K562 (cell line): ENCODE measurements around the gene GPRIN2. TPM values are rescaled to one million over a fixed set of nuclear protein-coding genes. Genes with fewer than 3 reads are reported as not detected.

Experiments used
- E2F5 ChIP-seq: sonication (generic); formaldehyde crosslinking; IDR thresholded peaks from 2 replicates; pipeline ENCODE4 v1.8.0; 2022; ENCODE audit warnings: mild to moderate bottlenecking, missing genetic modification reagents
- EHMT2 ChIP-seq: fragments of 450-650 bp; IDR thresholded peaks from 2 replicates; pipeline ENCODE4 v1.6.1; 2018; ENCODE audit warnings: antibody characterized with exemption
- ETV1 ChIP-seq: fragments of 450-650 bp; conservative IDR thresholded peaks from 2 replicates; pipeline ENCODE4 v1.6.1; 2016; ENCODE audit warnings: missing genetic modification characterization, control low read depth, low read depth, missing compliant biosample characterization
- HCFC1 ChIP-seq: IDR thresholded peaks from 2 replicates; pipeline ENCODE4 v1.6.1; 2012; ENCODE audit warnings: low read depth, low read length, improper control_type of control experiment
- HDAC8 ChIP-seq: fragments of 450-650 bp; IDR thresholded peaks from 2 replicates; pipeline ENCODE4 v1.6.1; 2016; ENCODE audit warnings: mild to moderate bottlenecking, missing genetic modification characterization, moderate library complexity, missing compliant biosample characterization
- HMG20B ChIP-seq: fragments of 250-450 bp; sonication (Bioruptor Pico); IDR thresholded peaks from 2 replicates; pipeline ENCODE4 v1.5.0; 2021; ENCODE audit warnings: mild to moderate bottlenecking
- IRF2 ChIP-seq: sonication (generic); formaldehyde crosslinking; IDR thresholded peaks from 2 replicates; pipeline ENCODE4 v1.8.1; 2022; ENCODE audit warnings: mild to moderate bottlenecking, missing genetic modification reagents
- KLF13 ChIP-seq: fragments of 450-650 bp; IDR thresholded peaks from 2 replicates; pipeline ENCODE4 v1.6.1; 2016; ENCODE audit warnings: missing genetic modification characterization, low read depth, mild to moderate bottlenecking, missing compliant biosample characterization, moderate library complexity, borderline replicate concordance
- MCM7 ChIP-seq, 2 experiments: fragments of 450-650 bp; IDR thresholded peaks; 2 replicates each; pipeline ENCODE4 v1.6.1; 2016 to 2018
- NCOA4 ChIP-seq: fragments of 450-650 bp; IDR thresholded peaks from 2 replicates; pipeline ENCODE4 v1.6.1; 2018; ENCODE audit warnings: mild to moderate bottlenecking; ENCODE audit not compliant: partially characterized antibody
- NFE2L1 ChIP-seq: fragments of 450-650 bp; IDR thresholded peaks from 2 replicates; pipeline ENCODE4 v1.6.1; 2016; ENCODE audit warnings: missing genetic modification characterization, low read depth, mild to moderate bottlenecking, missing compliant biosample characterization, moderate library complexity, borderline replicate concordance
- NFIC ChIP-seq: fragments of 450-650 bp; IDR thresholded peaks from 2 replicates; pipeline ENCODE4 v1.6.1; 2017; ENCODE audit warnings: mild to moderate bottlenecking, inconsistent platforms
- REST ChIP-seq, 2 experiments: fragments of 450-650 bp; formaldehyde crosslinking in 1 of 2; IDR thresholded peaks; 2 replicates each; pipeline versions ENCODE4 v1.4.0 to v1.6.1; 2014 to 2020; ENCODE audit warnings: mild to moderate bottlenecking in 2 of 2, borderline replicate concordance in 1 of 2, low read depth in 1 of 2
- RFX1 ChIP-seq: fragments of 450-650 bp; IDR thresholded peaks from 2 replicates; pipeline ENCODE4 v1.6.1; 2016; ENCODE audit warnings: mild to moderate bottlenecking, moderate library complexity
- SMC3 ChIP-seq: conservative IDR thresholded peaks from 2 replicates; pipeline ENCODE4 v1.6.1; 2011; ENCODE audit warnings: low read depth, low read length, improper control_type of control experiment; ENCODE audit not compliant: insufficient read depth
- TSC22D4 ChIP-seq: fragments of 450-650 bp; IDR thresholded peaks from 2 replicates; pipeline ENCODE4 v1.6.1; 2016; ENCODE audit warnings: missing genetic modification characterization, missing biosample characterization, control low read depth
- ZC3H4 ChIP-seq: sonication (generic); formaldehyde crosslinking; IDR thresholded peaks from 2 replicates; pipeline ENCODE4 v1.9.0; 2021; ENCODE audit warnings: missing genetic modification reagents, borderline replicate concordance
- ZNF3 ChIP-seq: fragments of 250-450 bp; sonication (Bioruptor Pico); IDR thresholded peaks from 2 replicates; pipeline ENCODE4 v1.5.0; 2021; ENCODE audit warnings: mild to moderate bottlenecking, moderate library complexity
- ZNF316 ChIP-seq: fragments of 450-650 bp; IDR thresholded peaks from 2 replicates; pipeline ENCODE4 v1.6.1; 2016
- ZNF445 ChIP-seq: fragments of 250-450 bp; sonication (Bioruptor Pico); IDR thresholded peaks from 2 replicates; pipeline ENCODE4 v1.4.0; 2020; ENCODE audit warnings: low read depth, mild to moderate bottlenecking, moderate library complexity
- ZNF695 ChIP-seq: fragments of 450-650 bp; formaldehyde crosslinking; IDR thresholded peaks from 2 replicates; pipeline ENCODE4 v1.4.0; 2020; ENCODE audit warnings: mild to moderate bottlenecking, moderate library complexity
- polyA plus RNA-seq, 8 experiments: library from polyadenylated mRNA; depleted of rRNA in 4 of 8; stranded (reverse) in 5 of 8; unstranded in 3 of 8; fragments of >200 nt; fragmentation: Nextera tagmentation in 2 of 8; fragmentation: Illumina TruSeq in 1 of 8; extraction: Ambion mirVana in 2 of 8; extraction: Trizol in 1 of 8; gene quantifications; 2 replicates each; pipeline versions ENCODE4 v1.2.1 to v1.2.3, GENCODE V29; 2011 to 2014; ENCODE audit warnings: inconsistent platforms in 1 of 8, missing spikeins in 1 of 8
- total RNA-seq, 7 experiments: library from RNA; depleted of rRNA in 6 of 7; stranded (reverse); fragments of >200 nt in 6 of 7; fragmentation: Illumina TruSeq in 2 of 7; extraction: Trizol in 2 of 7; gene quantifications; 2 replicates each; pipeline versions ENCODE4 v1.2.1 to v1.2.3, GENCODE V29; 2011 to 2021; ENCODE audit warnings: low replicate concordance in 1 of 7

Gene GPRIN2
- total and polyA plus RNA-seq, 9 of the 15 experiments (the other 6 are each of a cell fraction or from before 2014, with no cell fraction given), result not detected

GRCh38 chr10:46525177-46525823, 31.2 kb downstream of the GPRIN2 start (continued):
- TF ChIP-seq SMC3 (no peak), HDAC8 (no peak), HMG20B (CRISPR knock-in tag) (no peak), NFIC (peak; percentile 29; the same call in 1 of the 2 replicates), HCFC1 (no peak), ETV1 (tag) (0 out of 2 replicates have a peak, but pooled peaks have one; percentile 11), REST (IDR thresholded peaks at IDR 0.05; ENCODE audit: borderline replicate concordance) (no peak), REST (CRISPR knock-in tag; IDR thresholded peaks at IDR 0.05; ENCODE audit: low read depth) (no peak), RFX1 (no peak), ZNF3 (CRISPR knock-in tag) (no peak), ZNF695 (CRISPR knock-in tag) (no peak), ZNF445 (CRISPR knock-in tag) (no peak), KLF13 (tag) (no peak), NFE2L1 (tag) (peak; percentile 11; the same call in 1 of the 2 replicates), MCM7 (IDR thresholded peaks at IDR 0.05) (peak in 1 of 2 experiments; percentile 78; a peak in 1 of 4 replicates), EHMT2 (peak; percentile 65), IRF2 (CRISPR knock-in tag) (peak; percentile 54; the same call in 1 of the 2 replicates), TSC22D4 (tag) (peak; percentile 96; the same call in 1 of the 2 replicates), NCOA4 (peak; percentile 29), ZC3H4 (peak; percentile 64; the same call in 1 of the 2 replicates), E2F5 (CRISPR knock-in tag) (no peak), ZNF316 (no peak)
